Ammon's horn (tissue), 1 donor: Measurements from ENCODE around the gene HES2.
"Not testable (repeated sequence)": the region's sequence is repeated elsewhere in the genome, so short reads cannot be mapped to it uniquely, and the experiment has no call there.

Experiments used
- DNase-seq: peaks from one replicate; pipeline ENCODE4 v3.0.0-alpha.2; 2016; ENCODE audit warnings: low spot score

Gene HES2

GRCh38 chr1:6419804-6420453, at the start of gene HES2:
TSS of gene HES2 (minus strand) at chr1:6419919. CDS start at chr1:6419820, 99 bp downstream.
- no peak for DNase-seq

GRCh38 chr1:6468729-6469461, 49.2 kb upstream of the HES2 start:
- no peak for DNase-seq

GRCh38 chr1:6467744-6468688, 48.3 kb upstream of the HES2 start:
- DNase-seq, result no peak

- DNase-seq, result no peak
These were observed 47.5 kb upstream of the HES2 start for GRCh38 chr1:6467224-6467623.

- no peak for DNase-seq
These were observed 47.0 kb upstream of the HES2 start for GRCh38 chr1:6466751-6467150.

- DNase-seq, result no peak
These were observed 46.3 kb upstream of the HES2 start, which contains the start of gene TNFRSF25 for GRCh38 chr1:6466023-6466422. TSS of gene TNFRSF25 (minus strand) at chr1:6466173. CDS start at chr1:6466107, 66 bp downstream.

GRCh38 chr1:6465461-6466005, 45.8 kb upstream of the HES2 start:
- no peak for DNase-seq

GRCh38 chr1:6464915-6465314, 45.2 kb upstream of the HES2 start:
- DNase-seq, result no peak

- no peak for DNase-seq
These were observed 44.8 kb upstream of the HES2 start for GRCh38 chr1:6464514-6464836.

GRCh38 chr1:6463120-6463412, 43.3 kb upstream of the HES2 start:
- DNase-seq, result no peak

GRCh38 chr1:6462412-6463119, 42.8 kb upstream of the HES2 start:
- DNase-seq, result no peak

GRCh38 chr1:6461538-6462411, 42.1 kb upstream of the HES2 start:
- DNase-seq, result no peak

GRCh38 chr1:6461051-6461530, 41.4 kb upstream of the HES2 start:
- DNase-seq, result no peak

- DNase-seq, result no peak
These were observed 40.8 kb upstream of the HES2 start for GRCh38 chr1:6460301-6461050.

GRCh38 chr1:6459850-6460265, 40.1 kb upstream of the HES2 start:
- DNase-seq, result no peak

- DNase-seq, result no peak
These were observed 37.2 kb upstream of the HES2 start for GRCh38 chr1:6456800-6457466.

- not testable (repeated sequence) for DNase-seq
These were observed 36.2 kb upstream of the HES2 start for GRCh38 chr1:6455752-6456520.
